ENCODE data around the gene SLC35D2.

SLC35D2 gene

DNA sequence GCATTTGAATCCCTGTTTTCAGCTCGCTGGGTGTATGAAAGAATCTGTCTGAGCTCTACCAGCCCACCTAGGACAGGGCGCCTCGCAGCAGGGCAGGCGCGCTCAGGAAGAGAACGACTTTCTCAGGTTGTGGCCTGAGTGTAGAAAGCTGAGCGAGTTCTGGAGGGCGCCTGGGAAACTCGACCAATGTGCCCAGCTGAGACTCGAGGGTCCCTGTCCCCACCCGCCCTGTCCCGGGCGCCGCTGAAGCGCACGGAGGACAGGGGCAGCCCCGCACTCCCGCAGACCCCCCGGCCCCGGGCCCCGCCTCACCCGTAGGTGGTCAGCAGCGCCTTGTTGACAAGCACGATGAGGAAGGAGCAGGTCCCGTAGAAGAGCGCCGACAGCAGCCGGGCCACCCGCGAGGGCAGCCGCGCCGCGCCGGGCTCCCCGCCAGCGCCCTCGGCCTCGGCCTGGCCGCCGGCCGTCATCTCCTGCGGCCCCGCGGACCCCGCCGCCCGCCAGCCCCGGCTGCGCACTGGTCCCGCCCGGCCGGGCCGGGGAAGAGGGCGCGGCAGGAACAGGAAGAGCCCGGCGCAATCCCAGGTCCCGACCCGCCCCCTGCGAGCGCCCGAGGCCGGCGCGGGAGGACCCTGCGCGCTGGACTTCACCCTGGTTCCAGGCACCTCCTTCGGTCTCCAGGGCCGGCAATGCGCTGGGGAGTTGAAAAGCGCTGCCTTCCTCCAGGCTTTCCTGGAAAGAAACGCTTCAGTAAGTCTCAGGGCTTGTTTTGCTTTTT is at the start of gene SLC35D2:
TSS of gene SLC35D2 (minus strand) at position 547 of the 778 bp plus-strand sequence. CDS start at position 470, 77 bp downstream.
- 0 out of 2 replicates have a peak, but pooled peaks cover 2% of the 10 kb centered on the region for H3K4me1 ChIP-seq (ENCODE audit: control insufficient read depth, insufficient read depth, low read length)
- no peaks in the 10 kb centered on the region for H3K9me3 ChIP-seq (ENCODE audit: control insufficient read depth, insufficient read depth, low read depth, low read length)
- H3K27ac ChIP-seq (ENCODE audit: extremely low read depth, low read depth, low read length), result no peak within 1 kb of the TSS; the same call in 1 of the 2 replicates
- H3K4me3 ChIP-seq (ENCODE audit: low read depth, low read length), result peak within 1 kb of the TSS; percentile 42
- ChIA-PET CTCF (interaction anchor here (0.6 to 1.1 kb wide), 4 partner anchors 15 to 153 kb away, joined by 3 to 6 read pairs (median 4); no protein-coding TSS in a partner anchor), POLR2A (interaction anchor here (0.6 to 1.3 kb wide), 2 partner anchors 44 to 249 kb away, joined by 3 to 4 read pairs; no protein-coding TSS in a partner anchor)
- H3K36me3 ChIP-seq (ENCODE audit: control insufficient read depth in 2 of 2, insufficient read depth in 1 of 2, low read length in 2 of 2), result peaks cover 0 to 31% of the 10 kb centered on the region in 2 experiments; a peak in 1 of 3 replicates
- TF ChIP-seq ZSCAN30 (tag by site-specific recombination; IDR thresholded peaks at IDR 0.05), result no peak
- TF ChIP-seq MEIS1 (CRISPR knock-in tag; IDR thresholded peaks at IDR 0.05; ENCODE audit: borderline replicate concordance), result no peak
- no peak for TF ChIP-seq ZNF626 (tag by site-specific recombination; IDR thresholded peaks at IDR 0.05)
- no peak for TF ChIP-seq ZNF140 (tag by site-specific recombination; IDR thresholded peaks at IDR 0.05)
- TF ChIP-seq ZNF10 (tag by site-specific recombination; IDR thresholded peaks at IDR 0.05), result no peak
- no peak for TF ChIP-seq ZNF2 (tag by site-specific recombination; IDR thresholded peaks at IDR 0.05)
- peak; percentile 51; the same call in 1 of the 2 replicates for TF ChIP-seq IKZF3 (tag by site-specific recombination; IDR thresholded peaks at IDR 0.05)
- TF ChIP-seq ZNF223 (tag by site-specific recombination; IDR thresholded peaks at IDR 0.05), result no peak
- TF ChIP-seq KLF16 (tag by site-specific recombination; IDR thresholded peaks at IDR 0.05), result no peak
- TF ChIP-seq ZFP41 (tag by site-specific recombination; IDR thresholded peaks at IDR 0.05; ENCODE audit: borderline replicate concordance), result no peak
- TF ChIP-seq, protein P1, sequence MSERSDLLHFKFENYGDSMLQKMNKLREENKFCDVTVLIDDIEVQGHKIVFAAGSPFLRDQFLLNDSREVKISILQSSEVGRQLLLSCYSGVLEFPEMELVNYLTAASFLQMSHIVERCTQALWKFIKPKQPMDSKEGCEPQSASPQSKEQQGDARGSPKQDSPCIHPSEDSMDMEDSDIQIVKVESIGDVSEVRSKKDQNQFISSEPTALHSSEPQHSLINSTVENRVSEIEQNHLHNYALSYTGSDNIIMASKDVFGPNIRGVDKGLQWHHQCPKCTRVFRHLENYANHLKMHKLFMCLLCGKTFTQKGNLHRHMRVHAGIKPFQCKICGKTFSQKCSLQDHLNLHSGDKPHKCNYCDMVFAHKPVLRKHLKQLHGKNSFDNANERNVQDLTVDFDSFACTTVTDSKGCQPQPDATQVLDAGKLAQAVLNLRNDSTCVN (tag by site-specific recombination; optimal IDR thresholded peaks at IDR 0.05), result peak; percentile 29
- TF ChIP-seq ZNF366 (tag by site-specific recombination; conservative IDR thresholded peaks at IDR 0.05), result no peak
- no peak for TF ChIP-seq ZSCAN23 (tag by site-specific recombination; IDR thresholded peaks at IDR 0.05)
- TF ChIP-seq ZNF629 (tag by site-specific recombination; IDR thresholded peaks at IDR 0.05), result no peak
- TF ChIP-seq ZNF776 (tag by site-specific recombination; IDR thresholded peaks at IDR 0.05; ENCODE audit: borderline replicate concordance), result no peak
- no peak for TF ChIP-seq ZNF175 (tag by site-specific recombination; IDR thresholded peaks at IDR 0.05)
- TF ChIP-seq ZNF544 (tag by site-specific recombination; IDR thresholded peaks at IDR 0.05), result no peak
- TF ChIP-seq, protein P2, sequence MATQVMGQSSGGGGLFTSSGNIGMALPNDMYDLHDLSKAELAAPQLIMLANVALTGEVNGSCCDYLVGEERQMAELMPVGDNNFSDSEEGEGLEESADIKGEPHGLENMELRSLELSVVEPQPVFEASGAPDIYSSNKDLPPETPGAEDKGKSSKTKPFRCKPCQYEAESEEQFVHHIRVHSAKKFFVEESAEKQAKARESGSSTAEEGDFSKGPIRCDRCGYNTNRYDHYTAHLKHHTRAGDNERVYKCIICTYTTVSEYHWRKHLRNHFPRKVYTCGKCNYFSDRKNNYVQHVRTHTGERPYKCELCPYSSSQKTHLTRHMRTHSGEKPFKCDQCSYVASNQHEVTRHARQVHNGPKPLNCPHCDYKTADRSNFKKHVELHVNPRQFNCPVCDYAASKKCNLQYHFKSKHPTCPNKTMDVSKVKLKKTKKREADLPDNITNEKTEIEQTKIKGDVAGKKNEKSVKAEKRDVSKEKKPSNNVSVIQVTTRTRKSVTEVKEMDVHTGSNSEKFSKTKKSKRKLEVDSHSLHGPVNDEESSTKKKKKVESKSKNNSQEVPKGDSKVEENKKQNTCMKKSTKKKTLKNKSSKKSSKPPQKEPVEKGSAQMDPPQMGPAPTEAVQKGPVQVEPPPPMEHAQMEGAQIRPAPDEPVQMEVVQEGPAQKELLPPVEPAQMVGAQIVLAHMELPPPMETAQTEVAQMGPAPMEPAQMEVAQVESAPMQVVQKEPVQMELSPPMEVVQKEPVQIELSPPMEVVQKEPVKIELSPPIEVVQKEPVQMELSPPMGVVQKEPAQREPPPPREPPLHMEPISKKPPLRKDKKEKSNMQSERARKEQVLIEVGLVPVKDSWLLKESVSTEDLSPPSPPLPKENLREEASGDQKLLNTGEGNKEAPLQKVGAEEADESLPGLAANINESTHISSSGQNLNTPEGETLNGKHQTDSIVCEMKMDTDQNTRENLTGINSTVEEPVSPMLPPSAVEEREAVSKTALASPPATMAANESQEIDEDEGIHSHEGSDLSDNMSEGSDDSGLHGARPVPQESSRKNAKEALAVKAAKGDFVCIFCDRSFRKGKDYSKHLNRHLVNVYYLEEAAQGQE (tag by site-specific recombination; IDR thresholded peaks at IDR 0.05), result no peak
- TF ChIP-seq ZBTB8A (tag by site-specific recombination; IDR thresholded peaks at IDR 0.05), result peak; percentile 21; the same call in 1 of the 2 replicates
- TF ChIP-seq GLIS1 (tag by site-specific recombination; IDR thresholded peaks at IDR 0.05), result no peak
- TF ChIP-seq, protein P3, sequence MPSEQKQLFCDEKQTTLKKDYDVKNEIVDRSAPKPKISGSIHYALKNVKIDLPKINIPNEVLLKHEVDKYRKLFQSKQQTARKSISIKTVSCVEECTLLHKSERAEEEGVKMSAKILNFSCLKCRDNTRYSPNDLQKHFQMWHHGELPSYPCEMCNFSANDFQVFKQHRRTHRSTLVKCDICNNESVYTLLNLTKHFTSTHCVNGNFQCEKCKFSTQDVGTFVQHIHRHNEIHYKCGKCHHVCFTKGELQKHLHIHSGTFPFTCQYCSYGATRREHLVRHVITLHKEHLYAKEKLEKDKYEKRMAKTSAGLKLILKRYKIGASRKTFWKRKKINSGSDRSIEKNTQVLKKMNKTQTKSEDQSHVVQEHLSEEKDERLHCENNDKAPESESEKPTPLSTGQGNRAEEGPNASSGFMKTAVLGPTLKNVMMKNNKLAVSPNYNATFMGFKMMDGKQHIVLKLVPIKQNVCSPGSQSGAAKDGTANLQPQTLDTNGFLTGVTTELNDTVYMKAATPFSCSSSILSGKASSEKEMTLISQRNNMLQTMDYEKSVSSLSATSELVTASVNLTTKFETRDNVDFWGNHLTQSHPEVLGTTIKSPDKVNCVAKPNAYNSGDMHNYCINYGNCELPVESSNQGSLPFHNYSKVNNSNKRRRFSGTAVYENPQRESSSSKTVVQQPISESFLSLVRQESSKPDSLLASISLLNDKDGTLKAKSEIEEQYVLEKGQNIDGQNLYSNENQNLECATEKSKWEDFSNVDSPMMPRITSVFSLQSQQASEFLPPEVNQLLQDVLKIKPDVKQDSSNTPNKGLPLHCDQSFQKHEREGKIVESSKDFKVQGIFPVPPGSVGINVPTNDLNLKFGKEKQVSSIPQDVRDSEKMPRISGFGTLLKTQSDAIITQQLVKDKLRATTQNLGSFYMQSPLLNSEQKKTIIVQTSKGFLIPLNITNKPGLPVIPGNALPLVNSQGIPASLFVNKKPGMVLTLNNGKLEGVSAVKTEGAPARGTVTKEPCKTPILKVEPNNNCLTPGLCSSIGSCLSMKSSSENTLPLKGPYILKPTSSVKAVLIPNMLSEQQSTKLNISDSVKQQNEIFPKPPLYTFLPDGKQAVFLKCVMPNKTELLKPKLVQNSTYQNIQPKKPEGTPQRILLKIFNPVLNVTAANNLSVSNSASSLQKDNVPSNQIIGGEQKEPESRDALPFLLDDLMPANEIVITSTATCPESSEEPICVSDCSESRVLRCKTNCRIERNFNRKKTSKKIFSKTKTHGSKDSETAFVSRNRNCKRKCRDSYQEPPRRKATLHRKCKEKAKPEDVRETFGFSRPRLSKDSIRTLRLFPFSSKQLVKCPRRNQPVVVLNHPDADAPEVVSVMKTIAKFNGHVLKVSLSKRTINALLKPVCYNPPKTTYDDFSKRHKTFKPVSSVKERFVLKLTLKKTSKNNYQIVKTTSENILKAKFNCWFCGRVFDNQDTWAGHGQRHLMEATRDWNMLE (tag by site-specific recombination; conservative IDR thresholded peaks at IDR 0.05; ENCODE audit: low read depth), result no peak
- TF ChIP-seq, protein P4, sequence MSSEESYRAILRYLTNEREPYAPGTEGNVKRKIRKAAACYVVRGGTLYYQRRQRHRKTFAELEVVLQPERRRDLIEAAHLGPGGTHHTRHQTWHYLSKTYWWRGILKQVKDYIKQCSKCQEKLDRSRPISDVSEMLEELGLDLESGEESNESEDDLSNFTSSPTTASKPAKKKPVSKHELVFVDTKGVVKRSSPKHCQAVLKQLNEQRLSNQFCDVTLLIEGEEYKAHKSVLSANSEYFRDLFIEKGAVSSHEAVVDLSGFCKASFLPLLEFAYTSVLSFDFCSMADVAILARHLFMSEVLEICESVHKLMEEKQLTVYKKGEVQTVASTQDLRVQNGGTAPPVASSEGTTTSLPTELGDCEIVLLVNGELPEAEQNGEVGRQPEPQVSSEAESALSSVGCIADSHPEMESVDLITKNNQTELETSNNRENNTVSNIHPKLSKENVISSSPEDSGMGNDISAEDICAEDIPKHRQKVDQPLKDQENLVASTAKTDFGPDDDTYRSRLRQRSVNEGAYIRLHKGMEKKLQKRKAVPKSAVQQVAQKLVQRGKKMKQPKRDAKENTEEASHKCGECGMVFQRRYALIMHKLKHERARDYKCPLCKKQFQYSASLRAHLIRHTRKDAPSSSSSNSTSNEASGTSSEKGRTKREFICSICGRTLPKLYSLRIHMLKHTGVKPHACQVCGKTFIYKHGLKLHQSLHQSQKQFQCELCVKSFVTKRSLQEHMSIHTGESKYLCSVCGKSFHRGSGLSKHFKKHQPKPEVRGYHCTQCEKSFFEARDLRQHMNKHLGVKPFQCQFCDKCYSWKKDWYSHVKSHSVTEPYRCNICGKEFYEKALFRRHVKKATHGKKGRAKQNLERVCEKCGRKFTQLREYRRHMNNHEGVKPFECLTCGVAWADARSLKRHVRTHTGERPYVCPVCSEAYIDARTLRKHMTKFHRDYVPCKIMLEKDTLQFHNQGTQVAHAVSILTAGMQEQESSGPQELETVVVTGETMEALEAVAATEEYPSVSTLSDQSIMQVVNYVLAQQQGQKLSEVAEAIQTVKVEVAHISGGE (tag by site-specific recombination; conservative IDR thresholded peaks at IDR 0.05; ENCODE audit: low read depth), result 0 out of 2 replicates have a peak, but pooled peaks have one; percentile 36
- TF ChIP-seq MYNN (tag by site-specific recombination; IDR thresholded peaks at IDR 0.05; ENCODE audit: borderline replicate concordance), result no peak
- TF ChIP-seq ZNF701 (tag by site-specific recombination; IDR thresholded peaks at IDR 0.05), result no peak

Data from HEK293 (cell line).